Transverse colon (tissue), 4 donors: ENCODE data around the gene LAMB4. TPM values are rescaled to one million over a fixed set of nuclear protein-coding genes. Genes with fewer than 3 reads are reported as not detected.

Experiments used
- DNase-seq: peaks from one replicate; pipeline ENCODE4 v3.0.0-alpha.2; 2019
- H3K27ac ChIP-seq, 4 donors: fragments of 200-600 bp; sonication (generic); 2 replicates each; pipeline ENCODE4 v1.5.1; 2016 to 2018; ENCODE audit warnings: inconsistent platforms in 4 of 4
- H3K27me3 ChIP-seq: fragments of 200-600 bp; sonication (generic); 2 replicates; pipeline ENCODE4 v1.5.1; 2017; ENCODE audit warnings: inconsistent platforms
- H3K36me3 ChIP-seq, 4 donors: fragments of 200-600 bp; sonication (generic); 2 replicates each; pipeline ENCODE4 v1.5.1; 2017 to 2019; ENCODE audit warnings: inconsistent platforms in 4 of 4
- H3K4me1 ChIP-seq, 4 donors: fragments of 200-600 bp; sonication (generic); 2 replicates each; pipeline ENCODE4 v1.5.1; 2017 to 2020; ENCODE audit warnings: inconsistent platforms in 4 of 4
- H3K4me3 ChIP-seq, 4 donors: fragments of 200-600 bp; sonication (generic); 1 replicate in 1 of 4; 2 replicates in 3 of 4; pipeline versions ENCODE4 v1.5.1 to v1.6.1; 2017 to 2019; ENCODE audit warnings: inconsistent platforms in 4 of 4
- H3K9me3 ChIP-seq, 2 donors: fragments of 200-600 bp; sonication (generic); 2 replicates each; pipeline ENCODE4 v1.5.1; 2017 to 2019; ENCODE audit warnings: inconsistent platforms in 2 of 2
- EP300 ChIP-seq: sonication (generic); formaldehyde crosslinking; IDR thresholded peaks from one replicate; pipeline ENCODE4 v1.6.1; 2017; ENCODE audit warnings: antibody characterized with exemption, low read depth
- POLR2A ChIP-seq: fragments of 450-650 bp; IDR thresholded peaks from one replicate; pipeline ENCODE4 v1.6.1; 2016; ENCODE audit warnings: antibody characterized with exemption, mild to moderate bottlenecking, moderate library complexity
- POLR2AphosphoS5 ChIP-seq, 3 donors: sonication (generic); formaldehyde crosslinking; IDR thresholded peaks; one replicate each; pipeline ENCODE4 v1.6.1; 2016; ENCODE audit warnings: antibody characterized with exemption in 3 of 3
- WGBS, 2 donors: methylation state at CpG; one replicate each; pipeline ENCODE4 v1.1.5; 2018; ENCODE audit warnings: low coverage in 1 of 2; 5-methylcytosine and 5-hydroxymethylcytosine counted together
- in situ Hi-C, 4 donors: fragments of 200-750 bp; cut with MboI; loops; one replicate each; pipeline versions ENCODE4 v1.15.0 to v1.15.1; 2017; ENCODE audit warnings: low sequenced_read_pairs in 3 of 4, low pct_ligation_motif_present in 1 of 4, low pct_unique_long_range_greater_than_20kb in 1 of 4
- intact Hi-C: fragments of 100-400 bp; cut with DNase I; formaldehyde crosslinking; loops from one replicate; pipeline ENCODE4 v1.15.1; 2023; ENCODE audit warnings: low total_unique reads
- total RNA-seq, 4 donors: library from RNA; depleted of rRNA; stranded (reverse); fragments of >200 nt; gene quantifications; one replicate each; pipeline ENCODE4 v1.1.0, GENCODE V29; 2016
- TF ChIP-seq, protein P1 (sequence below), 5 experiments: fragments of 200-600 bp in 3 of 5; fragments of 450-650 bp in 2 of 5; sonication (generic) in 3 of 5; IDR thresholded peaks; 1 replicate in 2 of 5; 2 replicates in 3 of 5; pipeline ENCODE4 v1.5.1; 2016 to 2017; ENCODE audit warnings: antibody characterized with exemption in 5 of 5, inconsistent platforms in 3 of 5, mild to moderate bottlenecking in 2 of 5, moderate library complexity in 1 of 5

The LAMB4 gene
- total RNA-seq, 4 donors from 2014 or later = not detected

- Histone ChIP-seq H3K4me1 (peaks cover under 1 to 23% (median 14%) of the 10 kb centered on the region in 4 donors), H3K9me3 (no peaks in the 10 kb centered on the region), H3K36me3 (peaks cover 0 to 14% (median 0%) of the 10 kb centered on the region in 4 donors), H3K27me3 (no peaks in the 10 kb centered on the region), H3K4me3 (no peak overlapping the region), H3K27ac (peak overlapping the region in 3 of 4 donors; percentile 19 to 32 (median 21))
- intact Hi-C loops = no loop called here
- no peak for DNase-seq
- TF ChIP-seq POLR2AphosphoS5 (IDR thresholded peaks at IDR 0.05) = no peak
- TF ChIP-seq, protein P1, sequence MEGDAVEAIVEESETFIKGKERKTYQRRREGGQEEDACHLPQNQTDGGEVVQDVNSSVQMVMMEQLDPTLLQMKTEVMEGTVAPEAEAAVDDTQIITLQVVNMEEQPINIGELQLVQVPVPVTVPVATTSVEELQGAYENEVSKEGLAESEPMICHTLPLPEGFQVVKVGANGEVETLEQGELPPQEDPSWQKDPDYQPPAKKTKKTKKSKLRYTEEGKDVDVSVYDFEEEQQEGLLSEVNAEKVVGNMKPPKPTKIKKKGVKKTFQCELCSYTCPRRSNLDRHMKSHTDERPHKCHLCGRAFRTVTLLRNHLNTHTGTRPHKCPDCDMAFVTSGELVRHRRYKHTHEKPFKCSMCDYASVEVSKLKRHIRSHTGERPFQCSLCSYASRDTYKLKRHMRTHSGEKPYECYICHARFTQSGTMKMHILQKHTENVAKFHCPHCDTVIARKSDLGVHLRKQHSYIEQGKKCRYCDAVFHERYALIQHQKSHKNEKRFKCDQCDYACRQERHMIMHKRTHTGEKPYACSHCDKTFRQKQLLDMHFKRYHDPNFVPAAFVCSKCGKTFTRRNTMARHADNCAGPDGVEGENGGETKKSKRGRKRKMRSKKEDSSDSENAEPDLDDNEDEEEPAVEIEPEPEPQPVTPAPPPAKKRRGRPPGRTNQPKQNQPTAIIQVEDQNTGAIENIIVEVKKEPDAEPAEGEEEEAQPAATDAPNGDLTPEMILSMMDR (IDR thresholded peaks at IDR 0.05) = no peak
- no peak for TF ChIP-seq EP300
- no peak for TF ChIP-seq POLR2A
- in situ Hi-C loops = no loop called here
- WGBS, 2 donors = 73 to 82% methylated on average over 8 to 9 of the region's 9 CpGs
Measured at GRCh38 chr7:107989618-107990373, 140.4 kb downstream of the LAMB4 start.

DNA sequence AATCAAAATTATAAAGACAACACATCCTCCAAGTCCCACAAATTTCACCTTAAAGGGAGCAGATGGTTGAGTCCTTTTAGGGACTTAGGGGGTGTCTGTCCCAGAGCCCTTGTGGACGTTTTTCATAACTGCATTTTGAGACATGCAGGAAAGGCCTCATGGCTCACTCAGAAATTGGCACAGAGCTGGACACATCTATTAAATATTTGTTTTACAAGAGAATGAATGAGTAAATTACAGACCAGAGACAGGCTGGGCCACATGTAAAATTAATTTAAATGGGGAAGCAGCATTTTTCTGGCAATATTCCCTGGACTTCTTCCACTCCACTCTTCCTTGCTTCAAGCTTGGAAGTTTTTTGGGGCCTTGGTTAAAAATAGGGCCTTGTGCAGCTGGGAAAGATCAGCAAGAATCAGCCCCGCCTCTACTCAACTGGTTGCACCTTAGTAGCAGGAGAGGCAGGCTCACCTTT lies 147.2 kb downstream of the LAMB4 start:
- H3K36me3 ChIP-seq = peaks cover 0 to 10% (median 2%) of the 10 kb centered on the region in 4 donors
- intact Hi-C loops (no loop called here), in situ Hi-C loops (no loop called here)
- TF ChIP-seq EP300 (no peak), POLR2A (no peak), POLR2AphosphoS5 (IDR thresholded peaks at IDR 0.05) (peak in 2 of 3 donors; percentile 21 to 32)
- TF ChIP-seq, protein P1 (IDR thresholded peaks at IDR 0.05) = peak in 4 of 5 experiments; percentile 22 to 50 (median 32)
- WGBS, 2 donors = 20 to 48% methylated on average over 1 to 2 of the region's 2 CpGs
- H3K9me3 ChIP-seq = no peaks in the 10 kb centered on the region
- no peaks in the 10 kb centered on the region for H3K27me3 ChIP-seq
- peaks cover 0 to 22% (median 12%) of the 10 kb centered on the region in 4 donors for H3K4me1 ChIP-seq
- DNase-seq = no peak
- H3K4me3 ChIP-seq = no peak overlapping the region
- H3K27ac ChIP-seq = peak overlapping the region; percentile 28 to 74 (median 48)

GRCh38 chr7:107982042-107982840 lies 147.9 kb downstream of the LAMB4 start:
- peak overlapping the region; percentile 28 to 74 (median 48) for H3K27ac ChIP-seq
- 54 to 63% methylated on average over 8 to 9 of the region's 9 CpGs for WGBS, 2 donors

More at GRCh38 chr7:107982042-107982840, 147.9 kb downstream of the LAMB4 start:
- no peak overlapping the region for H3K4me3 ChIP-seq
- intact Hi-C loops = no loop called here
- peaks cover 0 to 22% (median 12%) of the 10 kb centered on the region in 4 donors for H3K4me1 ChIP-seq
- TF ChIP-seq POLR2AphosphoS5 (IDR thresholded peaks at IDR 0.05) = no peak
- TF ChIP-seq, protein P1 (IDR thresholded peaks at IDR 0.05) = no peak
- no peak for TF ChIP-seq EP300
- no peak for TF ChIP-seq POLR2A
- H3K36me3 ChIP-seq = peaks cover 0 to 17% (median 5%) of the 10 kb centered on the region in 4 donors
- in situ Hi-C loops = no loop called here
- H3K27me3 ChIP-seq = no peaks in the 10 kb centered on the region
- no peaks in the 10 kb centered on the region for H3K9me3 ChIP-seq
- no peak for DNase-seq
